Keratinocyte (primary cell): Measurements from ENCODE around the gene KIFC3. TPM values are rescaled to one million over a fixed set of nuclear protein-coding genes. Genes with fewer than 3 reads are reported as not detected.

Experiments
- DNase-seq: peaks from one replicate; pipeline ENCODE4 v3.0.0-alpha.2; 2011; ENCODE audit warnings: low read depth, missing footprints, low spot score
- FAIRE-seq: peaks from 2 replicates; lab custom pipeline; 2011; peaks lifted over from hg19 to GRCh38; lab: Jason Lieb, UNC
- H2AFZ ChIP-seq: 2 replicates; pipeline ENCODE4 v1.6.0; 2012; ENCODE audit warnings: low read length, control low read depth, inconsistent platforms; ENCODE audit not compliant: control insufficient read depth
- H3K27ac ChIP-seq: 2 replicates; pipeline ENCODE4 v1.5.1; 2011; ENCODE audit warnings: low read length; ENCODE audit not compliant: control insufficient read depth, insufficient read depth
- H3K27me3 ChIP-seq: 3 replicates; pipeline ENCODE4 v1.6.0; 2011; ENCODE audit warnings: low read length; ENCODE audit not compliant: control insufficient read depth, insufficient read depth; ENCODE audit errors: extremely low read depth
- H3K36me3 ChIP-seq, 2 experiments: 2 replicates in 1 of 2; 3 replicates in 1 of 2; pipeline ENCODE4 v1.5.1; 2011; ENCODE audit warnings: low read length in 2 of 2, mild to moderate bottlenecking in 1 of 2; ENCODE audit not compliant: control insufficient read depth in 2 of 2, insufficient read depth in 2 of 2; ENCODE audit errors: extremely low read depth in 1 of 2
- H3K4me1 ChIP-seq: 3 replicates; pipeline ENCODE4 v1.5.1; 2011; ENCODE audit warnings: low read length; ENCODE audit not compliant: control insufficient read depth, insufficient read depth; ENCODE audit errors: extremely low read depth
- H3K4me2 ChIP-seq: 3 replicates; pipeline ENCODE4 v1.6.0; 2011; ENCODE audit warnings: low read depth, low read length; ENCODE audit not compliant: control insufficient read depth, insufficient read depth; ENCODE audit errors: extremely low read depth
- H3K4me3 ChIP-seq, 3 experiments: fragments of 200-600 bp in 1 of 3; sonication (generic) in 1 of 3; 2 replicates in 2 of 3; 3 replicates in 1 of 3; pipeline ENCODE4 v1.5.1; 2011 to 2016; ENCODE audit warnings: low read length in 3 of 3, mild to moderate bottlenecking in 3 of 3, control low read depth in 2 of 3, inconsistent platforms in 1 of 3, low read depth in 1 of 3, mixed read lengths in 1 of 3, mixed run types in 1 of 3, moderate library complexity in 1 of 3; ENCODE audit not compliant: control insufficient read depth in 2 of 3, insufficient read depth in 2 of 3; ENCODE audit errors: extremely low read depth in 1 of 3
- H3K79me2 ChIP-seq: 2 replicates; pipeline ENCODE4 v1.6.0; 2012; ENCODE audit warnings: low read length; ENCODE audit not compliant: control insufficient read depth, insufficient read depth
- H3K9ac ChIP-seq: 3 replicates; pipeline ENCODE4 v1.6.0; 2011; ENCODE audit warnings: low read length; ENCODE audit not compliant: control insufficient read depth, insufficient read depth; ENCODE audit errors: extremely low read depth
- H3K9me1 ChIP-seq: 3 replicates; pipeline ENCODE4 v1.6.0; 2011; ENCODE audit warnings: low read length; ENCODE audit not compliant: control insufficient read depth, insufficient read depth; ENCODE audit errors: extremely low read depth
- H3K9me3 ChIP-seq: 2 replicates; pipeline ENCODE4 v1.5.1; 2012; ENCODE audit warnings: low read depth, low read length; ENCODE audit not compliant: control insufficient read depth
- H4K20me1 ChIP-seq: 3 replicates; pipeline ENCODE4 v1.6.0; 2011; ENCODE audit warnings: low read length; ENCODE audit not compliant: control insufficient read depth, insufficient read depth; ENCODE audit errors: extremely low read depth
- CTCF ChIP-seq, 3 experiments: IDR thresholded peaks in 1 of 3; conservative IDR thresholded peaks in 1 of 3; optimal IDR thresholded peaks in 1 of 3; 2 replicates in 2 of 3; 3 replicates in 1 of 3; pipeline versions ENCODE3 to v1.5.1; 2011; ENCODE audit warnings: low read length in 3 of 3, mild to moderate bottlenecking in 3 of 3, moderate library complexity in 2 of 3, control low read depth in 1 of 3, inconsistent platforms in 1 of 3; ENCODE audit not compliant: insufficient read depth in 2 of 3; ENCODE audit errors: extremely low read depth in 1 of 3
- EZH2 ChIP-seq: IDR thresholded peaks from one replicate; pipeline ENCODE4 v1.6.1; 2012; ENCODE audit warnings: inconsistent platforms, mild to moderate bottlenecking, low read length, moderate library complexity
- dilution Hi-C: fragments of 300-500 bp; cut with MboI; formaldehyde crosslinking; loops from one replicate; pipeline ENCODE4 v1.7.0; 2020; ENCODE audit warnings: low sequenced_read_pairs; ENCODE audit not compliant: extremely low pct_ligation_motif_present
- polyA plus RNA-seq, 5 experiments: library from polyadenylated mRNA; depleted of rRNA in 3 of 5; stranded (reverse) in 3 of 5; stranded (forward) in 1 of 5; unstranded in 1 of 5; fragments of >200 nt; gene quantifications; 1 replicate in 1 of 5; 2 replicates in 3 of 5; 3 replicates in 1 of 5; pipeline versions ENCODE4 v1.2.1 to v1.2.3, GENCODE V29; 2011 to 2012; ENCODE audit warnings: missing spikeins in 2 of 5, low read depth in 1 of 5, low replicate concordance in 1 of 5

Gene KIFC3
- polyA plus RNA-seq, 1 donor (not counting 4 experiments of a cell fraction or from before 2014, with no cell fraction given) = 22.7 TPM

GRCh38 chr16:57818377-57819064 lies 16.2 kb upstream of the KIFC3 start:
- TF ChIP-seq EZH2 (no peak), CTCF (optimal IDR thresholded peaks at IDR 0.05 in 1 of 3, IDR thresholded peaks at IDR 0.05 in 1 of 3, conservative IDR thresholded peaks at IDR 0.05 in 1 of 3; ENCODE audit: extremely low read depth in 1 of 3, insufficient read depth in 2 of 3, low read length in 3 of 3) (no peak)
- H4K20me1 ChIP-seq = no peaks in the 10 kb centered on the region
- H3K4me3 ChIP-seq = no peak overlapping the region
- H3K79me2 ChIP-seq = no peaks in the 10 kb centered on the region
- DNase-seq (no peak), FAIRE-seq (no peak)
- dilution Hi-C loops = no loop called here
- H3K36me3 ChIP-seq = no peaks in the 10 kb centered on the region
- H3K9me1 ChIP-seq = peaks cover 5% of the 10 kb centered on the region
- peaks cover 33% of the 10 kb centered on the region for H3K4me1 ChIP-seq
- H3K27ac ChIP-seq = no peak overlapping the region
- H2AFZ ChIP-seq = no peak overlapping the region
- no peak overlapping the region for H3K9ac ChIP-seq
- no peaks in the 10 kb centered on the region for H3K27me3 ChIP-seq
- H3K4me2 ChIP-seq = no peak overlapping the region
- H3K9me3 ChIP-seq = no peaks in the 10 kb centered on the region

GRCh38 chr16:57817680-57818079 lies 15.4 kb upstream of the KIFC3 start:
- no peaks in the 10 kb centered on the region for H3K36me3 ChIP-seq
- H4K20me1 ChIP-seq = no peaks in the 10 kb centered on the region
- dilution Hi-C loops = no loop called here
- peaks cover 35% of the 10 kb centered on the region for H3K4me1 ChIP-seq
- H2AFZ ChIP-seq = no peak overlapping the region
- no peaks in the 10 kb centered on the region for H3K27me3 ChIP-seq
- H3K4me2 ChIP-seq = no peak overlapping the region
- H3K9me1 ChIP-seq = peaks cover 5% of the 10 kb centered on the region
- no peak for TF ChIP-seq CTCF (optimal IDR thresholded peaks at IDR 0.05 in 1 of 3, IDR thresholded peaks at IDR 0.05 in 1 of 3, conservative IDR thresholded peaks at IDR 0.05 in 1 of 3; ENCODE audit: extremely low read depth in 1 of 3, insufficient read depth in 2 of 3, low read length in 3 of 3)
- H3K79me2 ChIP-seq = no peaks in the 10 kb centered on the region
- no peak overlapping the region for H3K9ac ChIP-seq
- FAIRE-seq (no peak), DNase-seq (no peak)
- no peaks in the 10 kb centered on the region for H3K9me3 ChIP-seq
- H3K4me3 ChIP-seq = no peak overlapping the region
- no peak overlapping the region for H3K27ac ChIP-seq
